Measurements from ENCODE around the gene HIVEP2.

GRCh38 chr6:142713959-142714358, 231.0 kb downstream of the HIVEP2 start:
- TF ChIP-seq POLR2A (IDR thresholded peaks at IDR 0.05; ENCODE audit: low read length) (no peak), GATA1 (IDR thresholded peaks at IDR 0.05; ENCODE audit: low read depth, low read length) (no peak)

All from erythroblast (primary cell).